Testis (tissue), 3 donors: ENCODE measurements around the gene RASGRF2. TPM values are rescaled to one million over a fixed set of nuclear protein-coding genes. Genes with fewer than 3 reads are reported as not detected.

Source experiments
- DNase-seq: peaks from one replicate; pipeline ENCODE4 v3.0.0-alpha.2; 2019
- H3K27ac ChIP-seq, 2 donors: fragments of 200-600 bp; sonication (generic); one replicate each; pipeline ENCODE4 v1.5.1; 2019
- H3K27me3 ChIP-seq: fragments of 200-600 bp; sonication (generic); one replicate; pipeline ENCODE4 v1.5.1; 2019
- H3K36me3 ChIP-seq: fragments of 200-600 bp; sonication (generic); one replicate; pipeline ENCODE4 v1.5.1; 2017; ENCODE audit warnings: low read depth; ENCODE audit errors: missing control alignments
- H3K4me1 ChIP-seq: fragments of 200-600 bp; sonication (generic); one replicate; pipeline ENCODE4 v1.5.1; 2019
- H3K4me3 ChIP-seq, 2 donors: fragments of 200-600 bp; sonication (generic); one replicate each; pipeline ENCODE4 v1.5.1; 2017 to 2019
- H3K9me3 ChIP-seq: fragments of 200-600 bp; sonication (generic); one replicate; pipeline ENCODE4 v1.5.1; 2017
- POLR2A ChIP-seq: fragments of 450-650 bp; IDR thresholded peaks from one replicate; pipeline ENCODE4 v1.6.1; 2017; ENCODE audit warnings: antibody characterized with exemption, mild to moderate bottlenecking, moderate library complexity
- WGBS, 2 donors: methylation state at CpG; one replicate each; pipeline ENCODE4 v1.1.5; 2018; 5-methylcytosine and 5-hydroxymethylcytosine counted together
- intact Hi-C: fragments of 100-400 bp; cut with DNase I; formaldehyde crosslinking; loops from one replicate; pipeline ENCODE4 v1.15.1; 2023; ENCODE audit warnings: low total_unique reads
- polyA plus RNA-seq: library from polyadenylated mRNA; stranded (reverse); fragments of 350-450 nt; fragmentation: Illumina TruSeq; extraction: RNeasy Lipid Tissue Mini Kit (QIAGEN cat#74804); gene quantifications from one replicate; pipeline ENCODE4 v1.2.3, GENCODE V29; 2014; ENCODE audit warnings: low read depth, low replicate concordance; ENCODE audit not compliant: insufficient read depth
- total RNA-seq, 2 donors: library from RNA; depleted of rRNA; stranded (reverse); fragments of >200 nt; gene quantifications; one replicate each; pipeline ENCODE4 v1.2.3, GENCODE V29; 2016
- TF ChIP-seq, protein P1 (sequence below), 3 experiments: fragments of 450-650 bp in 2 of 3; fragments of 200-600 bp in 1 of 3; sonication (generic) in 1 of 3; IDR thresholded peaks; one replicate each; pipeline ENCODE4 v1.5.1; 2016 to 2019; ENCODE audit warnings: antibody characterized with exemption in 3 of 3, mild to moderate bottlenecking in 2 of 3, moderate library complexity in 1 of 3

The RASGRF2 gene
- total and polyA plus RNA-seq, 3 donors from 2014 or later: 6.2 to 11.3 (median 7.8) TPM

DNA sequence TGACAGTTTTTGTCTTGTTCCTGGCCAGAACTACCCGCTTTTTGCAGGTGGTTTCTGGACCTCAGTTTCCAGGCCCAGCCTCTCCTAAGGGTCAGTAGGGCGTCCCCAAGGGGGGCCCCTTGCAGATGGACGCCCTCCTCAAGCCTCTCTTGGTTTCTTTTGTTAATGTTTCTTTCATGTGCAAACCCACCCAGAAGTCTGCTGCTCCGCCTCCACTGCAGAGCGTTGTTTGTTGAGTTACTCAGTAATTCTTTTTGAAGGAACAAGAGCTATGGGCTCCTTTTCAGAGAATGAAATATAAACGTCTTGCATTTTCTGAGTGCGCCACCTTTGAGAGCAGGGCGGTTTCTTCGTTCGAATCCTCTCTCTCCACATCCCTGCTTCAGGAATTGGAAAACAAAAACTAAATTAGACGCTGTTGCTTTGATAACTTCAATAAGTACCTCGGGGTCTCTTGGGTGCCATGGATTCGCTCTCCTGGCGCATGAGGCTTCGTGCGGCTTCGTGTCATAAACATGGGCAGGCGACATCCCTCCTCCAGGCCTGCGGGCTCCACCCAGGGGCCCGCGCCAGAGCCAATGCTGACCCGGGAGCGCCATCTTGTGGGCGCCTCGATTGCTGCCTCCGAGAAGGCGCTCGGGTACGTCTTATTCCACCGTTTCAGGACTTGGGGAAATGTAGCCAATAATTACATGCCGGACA is 234.6 kb downstream of the RASGRF2 start:
- Histone ChIP-seq H3K4me1 (peaks cover 7% of the 10 kb centered on the region), H3K9me3 (no peaks in the 10 kb centered on the region), H3K27ac (no peak overlapping the region), H3K27me3 (no peaks in the 10 kb centered on the region), H3K4me3 (no peak overlapping the region), H3K36me3 (no peaks in the 10 kb centered on the region)
- 22 to 26% methylated on average over 29 to 31 of the region's 31 CpGs for WGBS, 2 donors
- intact Hi-C loops: loop anchor here (10.0 kb wide), 1 partner anchor 510 kb away; no protein-coding TSS in a partner anchor
- DNase-seq: peak; percentile 90
- TF ChIP-seq, protein P1, sequence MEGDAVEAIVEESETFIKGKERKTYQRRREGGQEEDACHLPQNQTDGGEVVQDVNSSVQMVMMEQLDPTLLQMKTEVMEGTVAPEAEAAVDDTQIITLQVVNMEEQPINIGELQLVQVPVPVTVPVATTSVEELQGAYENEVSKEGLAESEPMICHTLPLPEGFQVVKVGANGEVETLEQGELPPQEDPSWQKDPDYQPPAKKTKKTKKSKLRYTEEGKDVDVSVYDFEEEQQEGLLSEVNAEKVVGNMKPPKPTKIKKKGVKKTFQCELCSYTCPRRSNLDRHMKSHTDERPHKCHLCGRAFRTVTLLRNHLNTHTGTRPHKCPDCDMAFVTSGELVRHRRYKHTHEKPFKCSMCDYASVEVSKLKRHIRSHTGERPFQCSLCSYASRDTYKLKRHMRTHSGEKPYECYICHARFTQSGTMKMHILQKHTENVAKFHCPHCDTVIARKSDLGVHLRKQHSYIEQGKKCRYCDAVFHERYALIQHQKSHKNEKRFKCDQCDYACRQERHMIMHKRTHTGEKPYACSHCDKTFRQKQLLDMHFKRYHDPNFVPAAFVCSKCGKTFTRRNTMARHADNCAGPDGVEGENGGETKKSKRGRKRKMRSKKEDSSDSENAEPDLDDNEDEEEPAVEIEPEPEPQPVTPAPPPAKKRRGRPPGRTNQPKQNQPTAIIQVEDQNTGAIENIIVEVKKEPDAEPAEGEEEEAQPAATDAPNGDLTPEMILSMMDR (IDR thresholded peaks at IDR 0.05): peak; percentile 62 to 89 (median 79)
- TF ChIP-seq POLR2A: no peak

DNA sequence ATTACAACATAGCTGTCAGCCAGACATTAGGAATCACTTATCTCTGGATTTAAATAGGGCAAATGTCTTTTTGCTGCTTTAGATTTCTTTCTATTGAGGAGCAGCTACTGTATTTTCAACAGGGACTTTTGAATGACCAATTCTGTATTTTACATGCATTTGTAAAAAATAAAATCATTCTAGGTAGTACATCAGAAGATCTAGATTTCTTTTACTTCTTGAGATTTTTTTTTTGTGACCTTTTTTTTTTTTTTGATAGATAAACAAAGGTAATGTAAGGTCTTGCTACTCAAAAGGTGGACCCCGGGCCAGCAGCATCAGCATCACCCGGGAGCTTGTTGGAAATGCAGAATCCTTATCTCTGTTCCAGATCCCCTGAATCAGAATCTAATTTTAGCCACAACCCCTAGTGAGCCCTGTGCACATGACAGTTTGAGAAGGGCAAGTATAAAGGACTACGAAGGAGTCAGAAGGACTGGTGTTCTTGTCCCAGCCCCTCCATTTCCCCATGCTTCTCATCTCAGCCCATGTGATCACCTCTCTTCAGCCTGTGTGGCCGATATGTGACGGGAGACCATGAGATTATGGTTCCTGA is 235.3 kb downstream of the RASGRF2 start:
- Histone ChIP-seq H3K27me3 (no peaks in the 10 kb centered on the region), H3K9me3 (no peaks in the 10 kb centered on the region), H3K27ac (no peak overlapping the region), H3K36me3 (no peaks in the 10 kb centered on the region), H3K4me3 (no peak overlapping the region), H3K4me1 (peaks cover 7% of the 10 kb centered on the region)
- TF ChIP-seq, protein P1 (IDR thresholded peaks at IDR 0.05): no peak
- no peak for TF ChIP-seq POLR2A
- intact Hi-C loops: loop anchor here (10.0 kb wide), 1 partner anchor 511 kb away; no protein-coding TSS in a partner anchor
- no peak for DNase-seq
- WGBS, 2 donors: 31 to 60% methylated on average over 5 of the region's 5 CpGs

DNA sequence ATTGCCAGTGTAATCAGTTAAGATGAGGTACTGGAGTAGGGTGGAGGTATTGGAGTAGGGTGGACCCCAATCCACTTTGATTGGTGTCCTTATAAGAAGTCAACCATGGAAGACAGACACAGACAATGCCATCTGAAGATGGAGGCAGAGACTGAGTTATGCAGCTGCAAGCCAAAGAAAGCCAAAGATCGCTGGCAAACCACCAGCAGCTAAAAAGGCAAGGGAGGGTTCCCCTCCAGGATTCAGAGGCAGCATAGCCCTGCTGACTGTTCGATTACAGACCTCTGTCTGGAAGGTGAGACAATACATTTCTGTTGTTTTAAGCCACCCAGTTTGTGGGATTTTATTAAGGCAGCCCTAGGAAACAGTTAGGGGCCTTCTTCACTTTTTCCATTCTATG is 242.5 kb downstream of the RASGRF2 start:
- H3K27me3 ChIP-seq: no peaks in the 10 kb centered on the region
- DNase-seq: peak; percentile 19
- no peaks in the 10 kb centered on the region for H3K36me3 ChIP-seq
- no peak overlapping the region for H3K4me3 ChIP-seq
- no peaks in the 10 kb centered on the region for H3K9me3 ChIP-seq
- WGBS, 2 donors: 26 to 56% methylated on average over 2 of the region's 2 CpGs
- TF ChIP-seq, protein P1 (IDR thresholded peaks at IDR 0.05): no peak
- TF ChIP-seq POLR2A: no peak
- intact Hi-C loops: no loop called here
- H3K27ac ChIP-seq: no peak overlapping the region
- H3K4me1 ChIP-seq: no peaks in the 10 kb centered on the region

DNA sequence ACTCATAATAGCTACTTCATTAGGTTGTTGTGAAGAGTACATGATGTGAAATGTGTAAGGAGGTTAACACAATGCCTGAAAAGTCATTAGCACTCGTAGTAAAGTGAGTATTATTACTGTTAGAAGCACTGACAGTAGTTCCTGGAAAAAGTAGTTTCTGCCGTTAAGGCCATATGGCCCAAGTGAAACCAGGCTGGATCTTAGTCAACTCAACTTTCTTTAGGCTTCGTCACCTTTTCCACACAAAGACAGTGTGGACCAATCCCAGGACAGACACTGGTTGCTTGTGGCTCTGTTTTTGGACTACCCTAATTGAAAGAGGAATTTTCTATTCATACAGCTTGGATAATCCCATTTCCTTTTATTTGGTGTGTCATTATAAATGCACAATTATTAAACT is 243.6 kb downstream of the RASGRF2 start:
- Histone ChIP-seq H3K36me3 (no peaks in the 10 kb centered on the region), H3K9me3 (no peaks in the 10 kb centered on the region), H3K27me3 (no peaks in the 10 kb centered on the region), H3K27ac (no peak overlapping the region), H3K4me1 (no peaks in the 10 kb centered on the region), H3K4me3 (no peak overlapping the region)
- no peak for DNase-seq
- TF ChIP-seq, protein P1 (IDR thresholded peaks at IDR 0.05): no peak
- TF ChIP-seq POLR2A: no peak
- 92 to 94% methylated on average over 3 of the region's 3 CpGs for WGBS, 2 donors
- intact Hi-C loops: no loop called here
